ENCODE measurements around the gene ABLIM2.

ABLIM2 gene

DNA sequence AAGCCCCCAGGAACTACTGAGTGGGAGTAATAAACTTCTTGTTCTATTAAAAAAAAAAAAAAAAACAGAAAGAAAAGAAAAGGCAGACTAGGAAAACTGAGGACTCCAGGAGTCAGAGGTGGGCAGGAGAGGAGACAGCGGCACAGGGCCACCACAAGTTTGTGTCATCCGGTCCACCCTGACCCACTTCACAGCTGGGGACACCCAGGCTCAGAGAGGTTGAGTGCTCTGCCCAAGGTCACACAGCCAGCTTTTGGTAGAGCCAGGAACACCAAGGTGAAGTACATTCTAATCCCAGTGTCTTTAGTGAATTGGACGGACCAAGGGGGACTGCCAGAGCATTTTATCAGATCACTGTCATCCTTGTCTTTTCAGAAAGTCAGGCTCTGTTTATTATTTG is 16.4 kb upstream of the ABLIM2 start:
- DNase-seq (ENCODE audit: low spot score): no peak

DNA sequence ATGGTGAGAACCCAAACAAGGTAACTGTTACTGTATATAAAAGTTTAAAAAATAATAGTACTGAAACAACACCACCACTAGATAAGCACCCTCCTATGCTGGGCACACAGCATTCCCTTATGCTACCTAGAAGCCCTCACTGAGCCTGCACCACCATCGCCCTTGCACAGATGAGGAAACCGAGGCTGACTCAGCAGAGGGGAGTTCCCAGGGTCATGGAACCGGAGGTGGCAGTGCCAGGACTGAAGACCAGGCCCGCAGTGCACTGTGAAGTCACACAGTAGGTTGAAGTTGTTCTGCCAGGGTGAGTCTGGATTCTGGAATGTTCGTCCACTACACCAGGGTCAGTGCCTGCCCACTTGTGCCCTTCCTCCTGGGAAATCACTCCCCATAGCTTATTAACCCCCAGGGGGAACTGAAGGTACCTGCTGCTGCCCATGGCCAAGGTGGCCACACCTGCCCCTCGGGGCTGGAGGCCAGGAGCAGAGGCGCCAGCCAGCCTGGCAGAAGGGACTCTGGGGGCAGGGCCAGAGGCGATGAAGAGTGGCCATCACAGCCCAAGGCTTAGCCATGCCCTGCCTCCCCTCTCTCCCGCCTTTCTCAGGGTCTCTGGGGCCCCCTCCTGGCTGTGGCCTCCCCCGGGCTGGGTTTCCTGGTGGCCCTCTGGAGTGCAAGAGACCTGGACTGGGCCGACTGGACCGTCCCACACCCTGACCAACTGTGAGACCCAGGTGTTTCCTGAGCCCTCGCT is 15.1 kb upstream of the ABLIM2 start:
- no peak for DNase-seq (ENCODE audit: low spot score)

DNA sequence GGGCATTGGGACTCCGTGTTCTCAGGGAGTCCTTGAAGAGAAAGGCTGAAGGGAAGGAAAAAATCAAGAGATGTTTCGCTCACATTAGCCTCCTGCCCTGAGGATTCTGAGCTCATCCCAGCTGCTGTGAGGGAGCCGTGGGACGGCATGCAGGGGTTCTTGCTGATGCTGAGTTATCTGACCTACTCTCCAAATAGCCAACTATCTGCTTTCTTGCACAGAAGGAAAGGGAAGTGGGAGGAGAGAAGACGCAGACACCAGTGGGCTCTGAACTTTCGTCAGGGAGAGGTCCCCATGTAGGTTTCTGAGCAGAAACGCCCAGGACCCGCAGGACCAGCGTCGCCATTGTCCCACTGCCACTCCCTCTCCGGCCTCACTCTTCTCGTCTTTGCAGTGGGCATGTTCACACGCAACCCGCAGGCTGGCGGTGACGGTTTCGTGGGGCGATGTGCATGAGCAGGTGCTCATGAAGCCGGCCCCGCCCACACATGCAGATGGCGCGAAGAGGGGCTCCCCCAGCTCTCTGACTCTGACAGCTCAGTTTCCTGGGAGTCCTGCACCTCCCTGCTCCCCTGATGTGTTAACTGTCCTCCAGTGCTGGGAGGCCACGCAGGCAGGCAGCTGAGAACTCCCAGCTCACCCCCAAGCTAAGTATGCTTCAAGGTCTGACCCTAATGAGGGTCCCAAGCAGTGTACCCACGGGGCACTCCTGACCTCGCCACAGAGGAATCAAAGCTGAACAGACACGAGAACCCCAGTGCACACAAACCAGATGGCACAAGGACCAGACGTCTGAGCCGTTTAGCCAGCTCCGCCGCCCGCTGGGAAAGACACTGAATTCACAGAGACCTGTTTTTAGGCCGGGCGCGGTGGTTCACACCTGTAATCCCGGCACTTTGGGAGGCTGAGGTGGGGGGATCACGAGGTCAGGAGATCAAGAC is 13.6 kb upstream of the ABLIM2 start:
- no peak for DNase-seq (ENCODE audit: low spot score)

DNA sequence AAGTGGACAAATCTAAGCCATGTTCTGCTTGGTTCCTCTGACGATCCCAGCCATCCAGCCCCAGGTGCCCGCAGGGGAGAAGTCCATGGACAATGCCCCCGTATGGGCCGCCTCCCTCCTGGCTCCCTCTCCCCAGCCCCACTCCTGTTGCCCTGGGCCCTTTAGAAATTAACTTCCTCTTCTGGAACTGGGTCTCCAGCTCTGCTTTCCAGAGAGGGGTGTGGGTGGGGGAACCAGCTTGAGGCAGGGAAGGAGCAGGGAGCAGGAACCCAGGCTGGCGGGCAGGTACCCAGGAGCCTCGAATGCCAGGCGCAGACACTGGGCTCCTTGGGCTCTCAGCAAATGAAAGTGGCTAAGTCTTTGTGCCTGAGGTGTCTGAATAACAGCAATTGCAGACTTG is 12.7 kb upstream of the ABLIM2 start:
- no peak for DNase-seq (ENCODE audit: low spot score)

DNA sequence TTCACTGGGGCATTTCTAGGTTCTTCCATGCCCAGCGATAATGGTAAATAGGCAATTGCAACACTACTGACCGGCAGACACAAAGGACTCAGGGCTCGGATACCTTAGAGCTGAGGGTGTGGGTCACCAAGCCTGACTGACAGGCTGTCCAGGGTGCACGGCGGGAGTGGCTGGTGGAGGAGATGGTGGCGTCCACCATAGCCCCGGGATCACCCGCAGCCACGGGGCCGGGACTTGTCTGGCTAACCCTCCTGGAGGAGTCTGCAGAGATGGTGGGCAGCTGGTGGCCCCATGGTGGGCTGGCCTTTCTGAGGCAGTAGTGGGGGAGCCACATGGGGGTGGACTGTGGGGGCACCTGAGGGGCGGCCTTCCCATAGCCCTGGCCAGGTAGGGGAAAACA is 11.7 kb upstream of the ABLIM2 start:
- no peak for DNase-seq (ENCODE audit: low spot score)

DNA sequence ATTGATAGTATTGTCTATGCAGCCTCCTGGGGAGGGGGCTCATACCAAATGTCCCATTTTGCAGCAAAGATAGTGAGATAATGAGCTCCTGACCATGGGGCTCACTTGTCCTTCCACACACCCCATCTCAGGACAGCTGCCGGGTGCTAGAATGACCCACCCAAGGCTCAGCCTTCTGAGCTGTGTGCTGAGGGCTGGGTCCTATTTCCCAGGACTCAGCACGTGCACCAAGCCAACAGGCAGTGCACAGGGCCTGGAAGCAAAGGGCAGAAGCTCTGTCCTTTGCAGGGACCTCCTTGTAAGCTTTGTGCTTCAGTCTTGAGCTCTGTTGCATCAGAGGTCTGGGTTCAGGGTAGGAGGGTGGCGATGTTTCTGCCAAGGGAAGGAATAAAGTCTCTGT is 11.2 kb upstream of the ABLIM2 start:
- no peak for DNase-seq (ENCODE audit: low spot score)

DNA sequence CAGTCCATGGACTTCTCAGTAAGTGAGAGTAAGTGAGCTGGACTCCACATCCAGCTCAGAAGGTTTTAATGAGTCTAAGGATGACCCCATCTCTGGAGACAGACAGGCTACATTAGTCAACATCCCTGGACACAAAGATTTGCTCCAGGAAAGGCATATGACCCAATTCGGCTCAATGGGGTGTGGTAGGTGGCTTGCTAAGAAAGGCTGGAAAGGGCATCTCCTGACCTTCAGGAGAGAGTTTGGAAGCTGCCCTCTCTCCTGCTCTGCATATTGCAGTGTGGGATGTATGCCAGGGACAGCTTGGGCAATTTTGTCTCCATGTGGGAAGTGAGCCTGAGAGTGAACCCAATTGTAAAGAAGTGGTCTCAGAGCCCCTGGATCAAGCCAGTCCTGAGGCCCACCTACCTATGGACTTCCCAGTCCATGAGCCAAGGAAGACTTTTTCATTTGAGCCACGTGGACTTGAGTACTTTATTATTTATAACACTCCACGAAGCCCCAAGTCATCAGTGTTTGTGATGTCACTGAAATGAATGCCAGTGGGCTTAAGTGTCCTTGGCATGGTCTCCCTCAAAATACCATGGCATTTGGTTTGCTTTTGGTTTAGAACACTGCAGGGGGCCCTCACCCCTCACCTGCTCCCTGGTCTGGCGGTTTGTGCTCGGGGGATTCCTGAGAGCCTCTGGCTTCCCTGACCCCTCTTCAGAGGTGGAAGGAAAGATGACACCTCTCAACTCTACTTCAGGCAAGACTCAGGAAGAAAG is 10.4 kb upstream of the ABLIM2 start:
- no peak for DNase-seq (ENCODE audit: low spot score)

DNA sequence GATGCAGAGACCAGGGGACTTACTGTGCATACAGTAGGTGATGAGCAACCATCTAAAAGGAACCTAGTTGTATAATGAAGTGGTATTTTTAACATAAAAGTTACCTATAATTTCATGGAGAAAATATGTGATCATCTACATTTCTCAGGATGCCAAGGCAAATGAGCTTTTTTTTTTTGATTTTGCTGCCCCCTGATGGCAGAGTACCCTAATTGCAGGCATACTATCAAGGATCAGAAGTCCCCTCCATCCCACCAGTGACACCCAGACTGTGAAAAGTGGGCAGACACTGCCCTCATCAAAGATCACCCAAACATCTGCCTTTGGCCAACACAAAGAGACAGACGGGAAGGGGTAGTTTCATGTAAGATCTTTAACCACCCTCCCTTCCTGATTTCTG is 9.6 kb upstream of the ABLIM2 start:
- no peak for DNase-seq (ENCODE audit: low spot score)

DNA sequence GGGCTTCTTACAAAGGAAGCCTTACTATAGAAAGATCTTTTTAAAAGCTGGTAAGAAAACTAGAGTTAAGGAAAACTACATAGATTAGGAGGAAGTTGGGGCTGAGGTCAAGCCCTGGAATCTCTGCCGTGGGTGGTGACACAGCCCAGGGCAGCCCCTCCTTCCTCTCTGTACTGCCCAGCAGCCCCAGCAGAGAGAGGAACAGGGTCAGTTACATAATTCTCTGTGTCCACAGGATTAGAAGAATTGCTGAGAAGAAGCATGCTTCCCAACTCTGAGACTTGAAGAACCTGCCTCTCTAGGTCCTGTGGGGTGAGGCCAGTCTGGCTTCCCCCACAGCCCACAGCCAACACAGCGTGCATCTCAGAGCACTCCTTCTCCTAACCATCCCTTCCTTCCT is 9.2 kb upstream of the ABLIM2 start:
- no peak for DNase-seq (ENCODE audit: low spot score)

DNA sequence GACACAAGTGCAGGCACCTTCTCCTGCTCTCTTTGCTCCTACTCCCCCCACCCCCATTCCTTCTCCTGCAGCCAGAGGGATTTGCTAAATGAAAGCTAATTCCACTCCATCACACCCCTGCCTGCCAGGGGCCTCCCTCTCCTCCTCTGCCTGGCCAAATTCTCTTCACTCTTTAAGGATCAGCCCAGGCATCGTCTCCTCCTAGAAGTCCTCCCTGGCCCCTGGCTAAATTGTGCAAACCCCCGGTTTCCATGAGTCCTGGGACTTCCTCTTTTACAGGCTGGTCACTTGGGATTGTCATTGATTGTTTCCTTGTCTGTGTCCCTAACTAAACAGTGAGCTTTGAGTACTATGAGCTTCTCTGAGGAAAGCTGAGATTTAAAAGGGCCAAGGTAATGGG is 8.7 kb upstream of the ABLIM2 start:
- DNase-seq (ENCODE audit: low spot score): no peak

DNA sequence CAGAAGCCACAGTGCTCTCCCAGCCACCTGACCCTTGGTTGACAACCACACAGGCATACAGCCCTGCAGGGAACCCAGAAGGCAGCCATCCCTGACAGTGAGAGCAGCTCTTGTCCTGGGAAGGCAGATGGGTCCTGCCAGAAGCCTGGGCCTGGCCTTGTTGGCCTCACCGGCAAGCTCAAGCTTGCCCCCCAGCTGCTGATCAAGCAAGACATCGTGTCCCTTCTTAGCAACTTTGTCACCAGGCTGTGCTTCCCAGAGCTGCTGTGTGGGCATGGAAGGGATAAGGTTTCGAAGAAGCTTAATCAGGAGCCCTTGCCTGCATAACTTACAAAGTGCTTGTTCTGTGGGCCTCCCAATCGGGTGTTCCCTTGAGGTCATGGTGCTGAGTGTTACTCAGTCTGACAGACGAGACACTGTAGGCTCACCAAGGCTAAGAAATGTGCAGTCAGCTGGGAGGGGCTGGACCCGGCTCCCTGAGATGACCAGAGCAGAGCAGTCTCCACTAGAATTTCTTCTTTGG is 6.8 kb upstream of the ABLIM2 start:
- DNase-seq (ENCODE audit: low spot score): no peak

DNA sequence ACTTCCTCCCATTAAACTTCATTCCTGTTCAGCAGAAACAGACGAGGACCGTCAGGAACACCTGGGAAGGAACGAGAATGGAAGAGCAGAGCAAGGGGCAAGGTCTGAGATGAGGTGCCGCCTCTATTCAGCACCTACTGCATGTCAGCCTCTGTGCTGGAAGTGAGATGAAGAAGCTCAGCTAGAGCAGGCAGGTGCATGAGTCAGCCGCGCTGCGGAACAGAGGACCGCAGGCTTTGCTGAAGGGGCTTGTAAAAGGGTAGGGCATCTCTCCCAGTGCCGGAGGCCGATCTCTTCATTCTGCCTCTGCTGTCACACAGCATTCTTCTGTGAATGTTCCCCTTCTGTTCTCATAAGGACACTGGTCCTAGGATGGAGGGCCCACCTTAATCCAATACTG is 6.1 kb upstream of the ABLIM2 start:
- no peak for DNase-seq (ENCODE audit: low spot score)

DNA sequence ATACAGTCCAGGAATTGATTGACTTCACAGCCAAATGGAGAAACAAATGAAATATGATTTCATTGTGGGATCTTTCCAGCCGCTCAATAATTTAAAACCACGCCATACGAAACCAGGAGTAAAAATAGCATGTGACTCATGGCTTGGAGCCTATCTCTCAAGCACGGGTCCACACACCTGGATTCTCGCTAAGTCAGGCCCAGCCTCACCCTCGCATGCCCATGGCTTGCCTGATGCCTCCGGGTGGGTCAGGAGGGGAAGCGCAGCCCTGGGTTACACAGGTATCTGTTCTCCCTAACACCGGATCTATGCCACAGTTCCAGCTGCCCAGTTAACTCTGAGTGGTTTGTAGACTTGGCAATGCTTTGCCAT is 5.6 kb upstream of the ABLIM2 start:
- DNase-seq (ENCODE audit: low spot score): no peak

DNA sequence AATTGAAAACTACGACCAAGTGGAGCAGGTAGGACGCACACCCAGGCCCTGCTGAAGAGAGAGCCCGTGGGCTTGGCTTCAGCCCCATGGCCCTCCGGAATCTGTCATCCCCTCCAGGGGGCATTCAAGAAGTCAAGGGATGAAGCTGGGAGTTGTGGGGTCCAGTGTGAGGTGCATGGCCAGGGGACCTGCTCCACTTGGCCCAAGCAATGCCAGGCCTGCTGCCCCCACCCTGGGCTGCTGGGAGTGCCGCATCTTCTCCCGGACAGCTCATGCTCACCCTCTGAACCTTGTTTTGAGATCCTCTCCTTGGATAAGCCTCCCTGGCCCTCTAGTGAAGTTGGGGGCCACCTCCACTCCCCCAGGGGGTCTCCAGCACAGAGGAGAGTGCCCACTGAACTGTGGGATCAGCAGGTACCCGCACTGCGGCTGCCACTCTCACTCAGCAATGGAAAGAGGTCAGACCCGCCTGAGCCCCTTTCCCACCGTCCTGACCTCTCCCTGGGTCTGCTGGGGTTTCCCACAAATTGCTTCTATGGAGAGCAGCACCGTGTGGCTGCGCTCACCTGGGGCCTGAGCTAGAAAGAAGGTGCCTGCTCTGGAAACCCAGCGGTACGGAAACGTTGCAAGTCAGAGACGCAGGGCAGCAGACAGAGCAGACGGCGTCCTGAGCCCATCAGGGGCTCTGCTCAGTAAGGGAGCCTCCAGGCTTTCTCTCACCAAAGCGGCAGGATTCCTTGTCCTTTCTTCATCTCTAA is 5.0 kb upstream of the ABLIM2 start:
- DNase-seq (ENCODE audit: low spot score): no peak

DNA sequence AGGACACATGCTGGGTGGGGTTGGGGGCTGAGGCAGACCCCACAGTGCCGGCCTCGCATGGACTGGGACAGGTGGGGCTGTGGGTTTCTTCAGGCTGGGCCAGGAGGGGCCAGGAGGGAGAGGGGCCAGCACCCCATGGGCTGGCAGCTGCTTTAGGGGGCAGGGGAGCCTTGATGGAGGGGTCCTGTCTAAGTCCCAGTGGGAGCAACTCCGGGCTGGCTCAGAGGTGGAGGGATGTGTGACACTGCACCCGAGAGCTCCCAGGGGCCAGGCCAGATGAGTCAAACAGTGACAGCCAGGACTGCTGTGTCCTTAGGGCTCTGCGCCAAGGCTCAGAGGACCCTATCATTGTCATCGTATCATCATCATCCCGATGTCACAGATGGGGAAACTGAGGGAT is 4.4 kb upstream of the ABLIM2 start:
- no peak for DNase-seq (ENCODE audit: low spot score)

DNA sequence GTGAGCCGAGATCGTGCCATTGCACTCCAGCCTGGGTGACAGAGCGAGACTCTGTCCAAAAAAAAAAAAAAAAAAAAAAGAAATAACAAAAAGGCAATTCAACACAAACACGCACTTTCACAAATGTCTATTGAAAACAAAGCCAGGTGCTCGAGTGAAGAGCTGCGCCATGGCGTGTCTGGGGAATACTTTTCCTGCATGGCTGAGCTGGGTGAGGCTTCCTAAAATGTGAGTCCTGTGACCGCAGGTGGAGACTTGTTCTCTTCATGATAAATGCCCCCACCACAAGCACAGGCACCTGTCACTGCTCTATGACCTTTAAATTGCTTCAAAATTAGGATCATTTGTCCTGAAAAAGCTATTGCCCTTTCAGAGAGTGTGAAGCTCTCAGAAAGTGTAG is 4.0 kb upstream of the ABLIM2 start:
- no peak for DNase-seq (ENCODE audit: low spot score)

DNA sequence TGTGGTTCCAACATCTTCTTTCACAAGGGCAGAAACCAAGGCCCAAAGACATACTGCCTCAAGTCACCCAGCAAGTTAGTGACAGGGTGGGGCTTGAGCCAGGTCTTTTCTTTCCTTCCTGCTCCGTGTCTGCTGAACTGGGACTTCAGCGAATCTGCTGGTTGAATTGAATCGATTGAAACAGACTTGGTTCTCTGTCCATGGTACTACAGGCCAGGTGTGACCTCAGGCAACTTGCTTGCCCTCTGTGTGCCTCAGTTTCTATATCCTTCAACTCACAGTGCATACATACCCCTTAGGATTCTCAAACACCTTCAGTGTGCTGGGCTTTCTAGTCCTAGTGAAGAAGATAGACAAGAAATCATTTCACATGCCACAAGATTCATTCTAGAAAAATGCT is 2.0 kb upstream of the ABLIM2 start:
- DNase-seq (ENCODE audit: low spot score): no peak

DNA sequence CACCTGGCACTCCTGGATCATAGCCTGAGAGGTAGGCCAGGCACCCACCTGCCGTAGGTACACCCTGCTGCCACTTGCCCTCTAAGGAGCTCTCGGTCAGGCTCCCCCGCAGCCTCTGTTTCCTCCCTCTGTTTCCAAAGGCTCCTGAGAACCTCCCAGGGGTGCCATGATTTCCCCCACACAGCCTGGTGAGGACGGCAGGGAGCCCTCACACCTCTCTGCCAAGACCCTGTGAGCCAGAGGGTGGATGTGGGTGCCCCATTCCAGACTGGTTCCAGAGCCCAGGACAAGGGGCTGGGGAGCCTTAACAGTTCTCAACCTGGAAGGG is 1.6 kb upstream of the ABLIM2 start:
- DNase-seq (ENCODE audit: low spot score): no peak

DNA sequence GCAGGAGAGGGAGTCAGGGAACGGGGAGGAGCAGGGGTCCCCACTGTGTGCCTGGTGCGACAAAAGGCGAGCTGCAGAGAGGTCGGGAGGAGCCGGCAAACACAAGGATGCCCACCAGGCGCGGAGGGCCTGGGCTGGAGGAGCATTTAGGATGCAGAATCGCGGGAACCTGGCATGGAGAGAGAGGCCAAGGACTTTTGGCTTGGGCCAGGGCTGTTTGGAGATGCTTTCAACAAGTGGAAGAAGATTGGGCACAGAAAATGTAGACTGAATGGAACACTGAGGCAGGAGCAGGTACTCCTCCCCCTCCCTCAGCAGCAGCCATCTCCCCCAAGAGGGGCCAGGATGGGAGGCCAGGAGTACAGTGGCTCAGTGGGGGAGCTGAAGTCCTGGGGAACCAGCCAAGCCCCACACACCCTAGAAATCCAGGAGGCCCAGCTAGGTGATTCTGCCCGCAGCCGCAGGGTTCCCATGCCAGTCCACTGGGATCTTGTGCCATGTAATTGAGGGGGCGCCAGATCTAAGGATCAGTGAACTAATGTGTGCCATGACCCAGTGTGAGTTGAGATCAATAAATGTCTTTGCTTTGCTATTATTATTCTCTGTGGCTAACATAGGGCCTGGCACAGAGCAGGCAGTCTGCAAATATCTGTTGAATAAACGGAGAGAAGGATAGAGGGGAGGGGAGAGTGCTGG is 1.1 kb upstream of the ABLIM2 start:
- peak; percentile 27 for DNase-seq (ENCODE audit: low spot score)

DNA sequence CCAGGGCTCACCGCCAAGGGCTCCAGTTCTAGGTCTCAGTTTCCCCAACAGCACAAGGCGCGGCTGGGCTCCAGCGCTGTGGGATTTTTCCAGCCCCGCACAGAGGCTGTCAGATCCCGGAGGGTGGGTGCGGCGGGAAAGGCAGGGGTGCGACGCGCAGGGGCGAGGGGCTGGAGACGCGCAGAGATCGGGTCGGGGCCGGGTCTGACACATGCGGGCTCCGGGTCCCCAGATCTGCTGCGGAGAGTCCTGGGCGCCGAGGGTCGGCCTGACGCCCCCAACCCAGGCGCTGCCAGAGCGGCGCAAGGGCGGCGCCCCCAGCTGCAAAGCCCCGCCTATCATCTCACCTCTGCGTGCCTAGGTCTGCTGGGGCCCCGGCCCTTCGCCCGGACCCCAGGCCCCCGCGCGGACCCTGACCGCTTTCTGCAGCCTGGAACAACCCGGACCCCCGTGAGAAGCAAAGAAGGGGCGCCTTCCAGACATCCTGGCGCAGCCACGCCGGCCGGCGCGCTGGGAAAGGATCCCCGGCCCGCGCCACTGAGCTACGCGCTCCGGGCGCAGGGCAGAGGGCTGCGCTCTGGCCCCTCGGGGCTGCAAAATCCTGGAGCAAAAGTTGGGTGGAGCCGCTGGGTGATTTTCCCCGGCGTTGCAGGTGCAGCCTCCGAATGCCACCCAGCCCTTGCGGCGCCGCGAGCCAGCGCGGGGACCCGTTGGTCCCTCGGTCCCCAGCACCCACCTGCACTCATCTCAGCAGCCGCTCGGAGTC is 486 bp downstream of the ABLIM2 start:
- peak; percentile 34 for DNase-seq (ENCODE audit: low spot score)

DNA sequence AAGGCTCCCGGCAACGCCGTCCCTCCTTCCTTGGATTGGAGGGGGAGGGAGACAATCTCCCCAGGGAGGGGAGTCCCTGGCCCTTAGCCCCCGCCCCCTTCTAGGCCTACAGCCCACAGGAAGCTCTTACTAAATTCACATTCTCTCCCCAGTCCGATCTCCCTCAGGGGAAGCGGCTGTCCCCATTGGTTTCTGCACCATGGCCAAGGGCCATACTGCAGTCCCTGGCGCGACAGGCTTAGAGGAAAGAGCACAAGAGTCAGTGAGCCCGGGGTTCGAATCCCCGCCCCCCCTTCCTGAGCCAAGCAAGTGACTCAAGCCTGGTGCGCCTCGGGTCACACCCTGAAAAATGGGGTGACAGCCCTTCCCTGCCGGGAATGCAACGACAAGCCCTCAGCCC is 1.1 kb downstream of the ABLIM2 start:
- no peak for DNase-seq (ENCODE audit: low spot score)
